SK-N-SH treated with all-trans-retinoic acid at 6 μM for 48 hours (cell line): Measurements from ENCODE around the gene DNLZ.

ENCODE experiments used
- ATAC-seq: fragments of 200-7000 bp; cut with Tn5 transposase; 3 replicates; pipeline ENCODE4 v1.9.1; 2020; ENCODE audit warnings: mild to moderate bottlenecking, moderate library complexity
- ARNTL ChIP-seq: fragments of 450-650 bp; formaldehyde crosslinking; IDR thresholded peaks from 2 replicates; pipeline ENCODE4 v1.5.0; 2020; ENCODE audit warnings: low read depth, mild to moderate bottlenecking, moderate library complexity, borderline replicate concordance
- BACH2 ChIP-seq: fragments of 250-450 bp; sonication (Bioruptor Pico); IDR thresholded peaks from 2 replicates; pipeline ENCODE4 v1.9.0; 2021; ENCODE audit warnings: mild to moderate bottlenecking, borderline replicate concordance
- CSDC2 ChIP-seq: fragments of 250-450 bp; sonication (Bioruptor Pico); IDR thresholded peaks from 2 replicates; pipeline ENCODE4 v1.5.0; 2020; ENCODE audit warnings: mild to moderate bottlenecking, moderate library complexity
- ESRRG ChIP-seq: fragments of 250-450 bp; sonication (Bioruptor Pico); IDR thresholded peaks from 2 replicates; pipeline ENCODE4 v1.6.1; 2021; ENCODE audit warnings: mild to moderate bottlenecking
- GLIS3 ChIP-seq: fragments of 250-450 bp; sonication (Bioruptor Pico); IDR thresholded peaks from 2 replicates; pipeline ENCODE4 v1.5.0; 2020; ENCODE audit warnings: mild to moderate bottlenecking, moderate library complexity
- ISL1 ChIP-seq: fragments of 250-450 bp; sonication (Bioruptor Pico); IDR thresholded peaks from 2 replicates; pipeline ENCODE4 v2.1.2; 2022; ENCODE audit warnings: mild to moderate bottlenecking, moderate library complexity
- OSR1 ChIP-seq: fragments of 250-450 bp; sonication (Bioruptor Pico); IDR thresholded peaks from 2 replicates; pipeline ENCODE4 v1.8.0; 2022; ENCODE audit warnings: moderate library complexity, mild to moderate bottlenecking, inconsistent platforms
- PPARA ChIP-seq: fragments of 250-450 bp; sonication (Bioruptor Pico); IDR thresholded peaks from 2 replicates; pipeline ENCODE4 v1.5.0; 2020; ENCODE audit warnings: mild to moderate bottlenecking, borderline replicate concordance
- RARB ChIP-seq: fragments of 250-450 bp; sonication (Bioruptor Pico); IDR thresholded peaks from 2 replicates; pipeline ENCODE4 v1.8.0; 2021; ENCODE audit warnings: mild to moderate bottlenecking, moderate library complexity
- SNAI2 ChIP-seq: fragments of 250-450 bp; sonication (Bioruptor Pico); IDR thresholded peaks from 2 replicates; pipeline ENCODE4 v1.5.0; 2020; ENCODE audit warnings: mild to moderate bottlenecking, moderate library complexity
- TCF4 ChIP-seq: fragments of 250-450 bp; sonication (Bioruptor Pico); IDR thresholded peaks from 2 replicates; pipeline ENCODE4 v1.8.0; 2021; ENCODE audit warnings: mild to moderate bottlenecking, moderate library complexity, borderline replicate concordance
- TOX ChIP-seq: fragments of 250-450 bp; sonication (Bioruptor Pico); IDR thresholded peaks from 2 replicates; pipeline ENCODE4 v1.8.0; 2021; ENCODE audit warnings: mild to moderate bottlenecking, moderate library complexity, borderline replicate concordance
- ZC3H10 ChIP-seq: fragments of 250-450 bp; sonication (Bioruptor Pico); IDR thresholded peaks from 2 replicates; pipeline ENCODE4 v1.5.1; 2021; ENCODE audit warnings: mild to moderate bottlenecking, moderate library complexity
- ZFP3 ChIP-seq: fragments of 250-450 bp; sonication (Bioruptor Pico); IDR thresholded peaks from 2 replicates; pipeline ENCODE4 v1.5.0; 2020; ENCODE audit warnings: mild to moderate bottlenecking, moderate library complexity
- ZFP30 ChIP-seq: fragments of 450-650 bp; formaldehyde crosslinking; IDR thresholded peaks from 2 replicates; pipeline ENCODE4 v1.5.0; 2022; ENCODE audit warnings: mild to moderate bottlenecking, moderate library complexity
- ZNF565 ChIP-seq: fragments of 450-650 bp; formaldehyde crosslinking; conservative IDR thresholded peaks from 2 replicates; pipeline ENCODE4 v1.5.0; 2020; ENCODE audit warnings: low read depth, mild to moderate bottlenecking, moderate library complexity
- ZNF70 ChIP-seq: fragments of 450-650 bp; formaldehyde crosslinking; IDR thresholded peaks from 2 replicates; pipeline ENCODE4 v1.5.0; 2020; ENCODE audit warnings: mild to moderate bottlenecking, moderate library complexity
- ZNF8 ChIP-seq: fragments of 450-650 bp; formaldehyde crosslinking; IDR thresholded peaks from 2 replicates; pipeline ENCODE4 v1.5.0; 2020; ENCODE audit warnings: mild to moderate bottlenecking, moderate library complexity
- TF ChIP-seq, protein P1 (sequence below): fragments of 250-450 bp; sonication (Bioruptor Pico); IDR thresholded peaks from 2 replicates; pipeline ENCODE4 v1.8.0; 2021; ENCODE audit warnings: low read depth, mild to moderate bottlenecking, moderate library complexity, borderline replicate concordance
- TF ChIP-seq, protein P2 (sequence below): fragments of 250-450 bp; sonication (Bioruptor Pico); IDR thresholded peaks from 2 replicates; pipeline ENCODE4 v1.8.0; 2020; ENCODE audit warnings: mild to moderate bottlenecking, moderate library complexity, borderline replicate concordance
- TF ChIP-seq, protein P3 (sequence below): fragments of 250-450 bp; sonication (Bioruptor Pico); IDR thresholded peaks from 2 replicates; pipeline ENCODE4 v1.5.1; 2021; ENCODE audit warnings: mild to moderate bottlenecking, moderate library complexity
- TF ChIP-seq, protein P4 (sequence below): fragments of 250-450 bp; sonication (Bioruptor Pico); IDR thresholded peaks from 2 replicates; pipeline ENCODE4 v1.5.1; 2020; ENCODE audit warnings: low read depth, mild to moderate bottlenecking, moderate library complexity
- TF ChIP-seq, protein P5 (sequence below): fragments of 250-450 bp; sonication (Bioruptor Pico); IDR thresholded peaks from 2 replicates; pipeline ENCODE4 v1.5.0; 2020; ENCODE audit warnings: mild to moderate bottlenecking, moderate library complexity

The DNLZ gene

DNA sequence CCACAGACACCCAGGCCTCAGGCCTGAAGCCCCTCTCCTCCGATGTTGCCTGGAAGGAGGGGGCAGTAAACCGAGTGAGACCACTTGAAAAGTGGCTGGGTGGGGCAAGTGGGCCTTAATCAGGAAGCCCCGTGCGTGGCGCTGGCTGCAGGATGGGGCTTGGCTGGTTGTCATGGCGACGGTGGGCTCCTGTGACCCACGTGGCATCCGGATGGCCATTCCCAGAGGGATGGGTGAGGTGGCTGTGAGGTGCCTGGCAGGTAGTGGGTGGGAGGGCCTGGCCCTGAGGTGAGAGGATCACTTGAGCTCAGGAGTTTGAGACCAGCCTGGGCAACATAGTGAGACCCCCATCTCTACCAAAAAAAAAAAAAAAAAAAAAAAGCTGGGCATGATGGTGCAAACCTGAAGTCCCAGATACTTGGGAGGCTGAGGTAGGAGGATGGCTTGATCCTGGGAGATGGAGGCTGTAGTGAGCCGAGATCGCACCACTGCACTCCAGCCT, 31.0 kb downstream of the DNLZ start:
- ATAC-seq = no peak
- no peak for TF ChIP-seq GLIS3 (CRISPR knock-in tag)
- TF ChIP-seq, protein P1, sequence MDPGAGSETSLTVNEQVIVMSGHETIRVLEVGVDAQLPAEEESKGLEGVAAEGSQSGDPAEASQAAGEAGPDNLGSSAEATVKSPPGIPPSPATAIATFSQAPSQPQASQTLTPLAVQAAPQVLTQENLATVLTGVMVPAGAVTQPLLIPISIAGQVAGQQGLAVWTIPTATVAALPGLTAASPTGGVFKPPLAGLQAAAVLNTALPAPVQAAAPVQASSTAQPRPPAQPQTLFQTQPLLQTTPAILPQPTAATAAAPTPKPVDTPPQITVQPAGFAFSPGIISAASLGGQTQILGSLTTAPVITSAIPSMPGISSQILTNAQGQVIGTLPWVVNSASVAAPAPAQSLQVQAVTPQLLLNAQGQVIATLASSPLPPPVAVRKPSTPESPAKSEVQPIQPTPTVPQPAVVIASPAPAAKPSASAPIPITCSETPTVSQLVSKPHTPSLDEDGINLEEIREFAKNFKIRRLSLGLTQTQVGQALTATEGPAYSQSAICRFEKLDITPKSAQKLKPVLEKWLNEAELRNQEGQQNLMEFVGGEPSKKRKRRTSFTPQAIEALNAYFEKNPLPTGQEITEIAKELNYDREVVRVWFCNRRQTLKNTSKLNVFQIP (CRISPR knock-in tag) = no peak
- TF ChIP-seq, protein P2, sequence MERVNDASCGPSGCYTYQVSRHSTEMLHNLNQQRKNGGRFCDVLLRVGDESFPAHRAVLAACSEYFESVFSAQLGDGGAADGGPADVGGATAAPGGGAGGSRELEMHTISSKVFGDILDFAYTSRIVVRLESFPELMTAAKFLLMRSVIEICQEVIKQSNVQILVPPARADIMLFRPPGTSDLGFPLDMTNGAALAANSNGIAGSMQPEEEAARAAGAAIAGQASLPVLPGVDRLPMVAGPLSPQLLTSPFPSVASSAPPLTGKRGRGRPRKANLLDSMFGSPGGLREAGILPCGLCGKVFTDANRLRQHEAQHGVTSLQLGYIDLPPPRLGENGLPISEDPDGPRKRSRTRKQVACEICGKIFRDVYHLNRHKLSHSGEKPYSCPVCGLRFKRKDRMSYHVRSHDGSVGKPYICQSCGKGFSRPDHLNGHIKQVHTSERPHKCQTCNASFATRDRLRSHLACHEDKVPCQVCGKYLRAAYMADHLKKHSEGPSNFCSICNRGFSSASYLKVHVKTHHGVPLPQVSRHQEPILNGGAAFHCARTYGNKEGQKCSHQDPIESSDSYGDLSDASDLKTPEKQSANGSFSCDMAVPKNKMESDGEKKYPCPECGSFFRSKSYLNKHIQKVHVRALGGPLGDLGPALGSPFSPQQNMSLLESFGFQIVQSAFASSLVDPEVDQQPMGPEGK (CRISPR knock-in tag) = no peak
- no peak for TF ChIP-seq ESRRG
- TF ChIP-seq TOX (CRISPR knock-in tag) = no peak
- TF ChIP-seq SNAI2 (CRISPR knock-in tag) = no peak
- TF ChIP-seq ZFP30 (CRISPR knock-in tag) = no peak
- no peak for TF ChIP-seq ZNF565
- TF ChIP-seq CSDC2 (CRISPR knock-in tag) = no peak
- TF ChIP-seq, protein P3, sequence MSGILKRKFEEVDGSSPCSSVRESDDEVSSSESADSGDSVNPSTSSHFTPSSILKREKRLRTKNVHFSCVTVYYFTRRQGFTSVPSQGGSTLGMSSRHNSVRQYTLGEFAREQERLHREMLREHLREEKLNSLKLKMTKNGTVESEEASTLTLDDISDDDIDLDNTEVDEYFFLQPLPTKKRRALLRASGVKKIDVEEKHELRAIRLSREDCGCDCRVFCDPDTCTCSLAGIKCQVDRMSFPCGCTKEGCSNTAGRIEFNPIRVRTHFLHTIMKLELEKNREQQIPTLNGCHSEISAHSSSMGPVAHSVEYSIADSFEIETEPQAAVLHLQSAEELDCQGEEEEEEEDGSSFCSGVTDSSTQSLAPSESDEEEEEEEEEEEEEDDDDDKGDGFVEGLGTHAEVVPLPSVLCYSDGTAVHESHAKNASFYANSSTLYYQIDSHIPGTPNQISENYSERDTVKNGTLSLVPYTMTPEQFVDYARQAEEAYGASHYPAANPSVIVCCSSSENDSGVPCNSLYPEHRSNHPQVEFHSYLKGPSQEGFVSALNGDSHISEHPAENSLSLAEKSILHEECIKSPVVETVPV (CRISPR knock-in tag) = no peak
- TF ChIP-seq ZFP3 = no peak
- no peak for TF ChIP-seq RARB (CRISPR knock-in tag)
- TF ChIP-seq, protein P4, sequence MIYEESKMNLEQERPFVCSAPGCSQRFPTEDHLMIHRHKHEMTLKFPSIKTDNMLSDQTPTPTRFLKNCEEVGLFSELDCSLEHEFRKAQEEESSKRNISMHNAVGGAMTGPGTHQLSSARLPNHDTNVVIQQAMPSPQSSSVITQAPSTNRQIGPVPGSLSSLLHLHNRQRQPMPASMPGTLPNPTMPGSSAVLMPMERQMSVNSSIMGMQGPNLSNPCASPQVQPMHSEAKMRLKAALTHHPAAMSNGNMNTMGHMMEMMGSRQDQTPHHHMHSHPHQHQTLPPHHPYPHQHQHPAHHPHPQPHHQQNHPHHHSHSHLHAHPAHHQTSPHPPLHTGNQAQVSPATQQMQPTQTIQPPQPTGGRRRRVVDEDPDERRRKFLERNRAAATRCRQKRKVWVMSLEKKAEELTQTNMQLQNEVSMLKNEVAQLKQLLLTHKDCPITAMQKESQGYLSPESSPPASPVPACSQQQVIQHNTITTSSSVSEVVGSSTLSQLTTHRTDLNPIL (CRISPR knock-in tag) = no peak
- no peak for TF ChIP-seq ISL1
- no peak for TF ChIP-seq ZNF70 (CRISPR knock-in tag)
- no peak for TF ChIP-seq BACH2 (CRISPR knock-in tag)
- no peak for TF ChIP-seq ZC3H10 (CRISPR knock-in tag)
- TF ChIP-seq ARNTL (CRISPR knock-in tag) = no peak
- no peak for TF ChIP-seq ZNF8 (CRISPR knock-in tag)

DNA sequence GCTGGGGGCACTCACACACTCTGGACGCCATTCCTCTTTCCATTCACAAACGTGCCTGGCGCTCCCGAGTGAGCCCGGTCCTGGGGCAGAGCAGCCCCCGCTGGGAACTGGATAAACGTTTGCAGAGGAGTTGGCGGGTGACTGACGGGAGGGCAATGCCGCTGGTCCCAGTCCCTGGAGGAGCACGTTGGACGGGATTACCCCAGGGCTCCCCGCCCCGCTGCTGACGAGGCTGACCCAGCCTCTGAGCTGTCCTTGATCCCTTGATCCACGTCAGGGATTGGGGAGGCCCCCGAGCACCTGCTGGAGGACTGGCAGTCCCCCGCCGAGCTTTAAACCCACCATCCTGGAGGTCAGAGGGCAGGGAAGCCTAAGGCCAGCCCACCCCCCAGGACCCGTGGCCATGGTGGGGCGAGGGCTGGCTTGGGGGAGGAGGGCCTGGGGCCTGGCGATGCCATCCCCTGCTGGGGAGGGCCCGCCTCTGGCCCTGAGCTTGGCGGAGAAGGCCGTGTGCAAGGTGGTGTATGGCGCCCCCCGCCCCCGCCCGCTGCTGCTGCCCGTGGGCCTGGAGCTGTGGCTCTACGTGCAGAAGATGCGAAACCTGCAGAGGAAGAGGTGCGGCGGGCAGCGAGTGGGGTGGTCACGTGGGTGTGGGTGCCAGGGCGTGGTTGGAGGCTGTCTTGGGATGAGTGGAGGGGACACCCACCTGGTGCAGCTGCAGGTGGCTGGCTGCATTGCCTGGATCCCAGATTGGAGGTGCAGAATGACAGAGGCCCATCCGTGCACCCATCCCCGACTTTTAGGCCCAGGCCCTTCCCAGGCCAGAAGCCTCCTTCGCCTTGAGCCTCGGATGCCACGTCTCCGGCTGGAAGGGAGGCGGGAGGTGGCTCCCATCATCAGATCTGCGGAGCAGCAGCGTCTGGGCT, 31.7 kb downstream of the DNLZ start:
- TF ChIP-seq ZNF8 (CRISPR knock-in tag) (no peak), ZFP3 (no peak), PPARA (no peak), ISL1 (no peak), BACH2 (CRISPR knock-in tag) (no peak), TCF4 (no peak)
- TF ChIP-seq, all 23 proteins: peak for 0

DNA sequence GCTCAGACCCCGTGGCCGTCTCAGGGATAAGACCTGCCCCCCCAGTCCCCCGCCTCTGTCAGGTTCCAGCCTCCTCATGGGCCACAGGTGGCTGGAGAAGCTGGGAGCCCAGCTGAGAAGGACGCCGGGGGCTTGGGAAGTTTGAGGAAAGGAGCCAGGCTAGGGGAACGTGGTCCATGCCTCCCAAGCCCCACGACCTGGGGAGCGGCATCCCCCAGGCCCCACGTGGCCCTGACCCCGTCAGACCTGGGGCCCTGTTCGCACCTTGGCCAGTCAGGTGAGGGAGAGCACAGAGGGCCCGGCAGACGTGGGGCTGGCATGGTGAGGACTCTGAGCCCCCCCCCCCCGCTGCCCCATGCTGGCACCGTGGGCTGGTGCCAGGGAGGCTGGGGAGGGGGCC, 32.5 kb downstream of the DNLZ start:
- no peak for TF ChIP-seq OSR1 (CRISPR knock-in tag)
- TF ChIP-seq CSDC2 (CRISPR knock-in tag) = no peak
- TF ChIP-seq ZNF8 (CRISPR knock-in tag) = no peak
- no peak for TF ChIP-seq ZC3H10 (CRISPR knock-in tag)
- no peak for TF ChIP-seq ZNF70 (CRISPR knock-in tag)
- TF ChIP-seq, protein P3 (CRISPR knock-in tag) = no peak
- TF ChIP-seq ARNTL (CRISPR knock-in tag) = no peak
- no peak for TF ChIP-seq TOX (CRISPR knock-in tag)
- no peak for TF ChIP-seq ZNF565
- TF ChIP-seq ZFP3 = no peak
- TF ChIP-seq PPARA = no peak
- TF ChIP-seq ZFP30 (CRISPR knock-in tag) = no peak
- TF ChIP-seq, protein P5, sequence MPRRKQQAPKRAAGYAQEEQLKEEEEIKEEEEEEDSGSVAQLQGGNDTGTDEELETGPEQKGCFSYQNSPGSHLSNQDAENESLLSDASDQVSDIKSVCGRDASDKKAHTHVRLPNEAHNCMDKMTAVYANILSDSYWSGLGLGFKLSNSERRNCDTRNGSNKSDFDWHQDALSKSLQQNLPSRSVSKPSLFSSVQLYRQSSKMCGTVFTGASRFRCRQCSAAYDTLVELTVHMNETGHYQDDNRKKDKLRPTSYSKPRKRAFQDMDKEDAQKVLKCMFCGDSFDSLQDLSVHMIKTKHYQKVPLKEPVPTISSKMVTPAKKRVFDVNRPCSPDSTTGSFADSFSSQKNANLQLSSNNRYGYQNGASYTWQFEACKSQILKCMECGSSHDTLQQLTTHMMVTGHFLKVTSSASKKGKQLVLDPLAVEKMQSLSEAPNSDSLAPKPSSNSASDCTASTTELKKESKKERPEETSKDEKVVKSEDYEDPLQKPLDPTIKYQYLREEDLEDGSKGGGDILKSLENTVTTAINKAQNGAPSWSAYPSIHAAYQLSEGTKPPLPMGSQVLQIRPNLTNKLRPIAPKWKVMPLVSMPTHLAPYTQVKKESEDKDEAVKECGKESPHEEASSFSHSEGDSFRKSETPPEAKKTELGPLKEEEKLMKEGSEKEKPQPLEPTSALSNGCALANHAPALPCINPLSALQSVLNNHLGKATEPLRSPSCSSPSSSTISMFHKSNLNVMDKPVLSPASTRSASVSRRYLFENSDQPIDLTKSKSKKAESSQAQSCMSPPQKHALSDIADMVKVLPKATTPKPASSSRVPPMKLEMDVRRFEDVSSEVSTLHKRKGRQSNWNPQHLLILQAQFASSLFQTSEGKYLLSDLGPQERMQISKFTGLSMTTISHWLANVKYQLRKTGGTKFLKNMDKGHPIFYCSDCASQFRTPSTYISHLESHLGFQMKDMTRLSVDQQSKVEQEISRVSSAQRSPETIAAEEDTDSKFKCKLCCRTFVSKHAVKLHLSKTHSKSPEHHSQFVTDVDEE (CRISPR knock-in tag) = no peak
- no peak for TF ChIP-seq BACH2 (CRISPR knock-in tag)
- no peak for TF ChIP-seq ISL1
- no peak for TF ChIP-seq SNAI2 (CRISPR knock-in tag)
- TF ChIP-seq, protein P1 (CRISPR knock-in tag) = no peak
- no peak for TF ChIP-seq RARB (CRISPR knock-in tag)

More for the DNA sequence above, 31.7 kb downstream of the DNLZ start:
- ATAC-seq = no peak

More for the DNA sequence above, 32.5 kb downstream of the DNLZ start:
- no peak for ATAC-seq
